ENCODE measurements around the gene KRTAP21-3. TPM values are rescaled to one million over a fixed set of nuclear protein-coding genes. Genes with fewer than 3 reads are reported as not detected.

Gene KRTAP21-3
- total RNA-seq, 1 experiment from 2014 or later, result not detected

DNA sequence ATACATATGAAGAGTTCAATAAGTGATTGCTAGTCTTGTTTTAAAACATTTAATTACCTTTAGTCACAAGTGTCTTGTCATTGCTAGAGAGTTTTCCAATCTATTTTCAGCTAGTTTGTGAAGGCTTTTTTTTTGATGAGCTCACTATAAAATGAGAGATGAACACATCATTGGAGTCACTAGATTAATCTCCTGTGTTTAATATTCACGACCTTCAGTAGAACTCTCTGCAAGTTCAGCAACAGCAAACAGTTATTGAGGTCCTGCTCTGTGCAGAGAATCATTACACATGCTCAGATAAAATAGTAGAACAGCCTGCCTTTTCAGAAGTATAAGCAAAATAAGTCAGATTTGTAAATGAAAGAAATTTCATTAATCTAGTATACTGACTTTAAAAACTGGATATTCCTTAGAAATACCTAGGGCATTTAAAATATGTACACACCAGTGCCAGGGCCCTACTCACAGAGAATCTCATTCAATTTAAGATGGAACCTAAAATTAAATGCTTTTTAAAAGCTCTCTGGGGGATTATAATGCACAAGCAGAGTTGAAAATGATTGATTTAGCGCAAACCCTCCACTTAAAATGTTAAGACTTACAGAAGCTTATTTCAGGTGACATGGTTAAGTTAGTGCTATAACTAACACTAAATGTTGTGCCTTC lies 45.5 kb downstream of the KRTAP21-3 start:
- H3K4me3 ChIP-seq (ENCODE audit: low read depth in 2 of 2, low read length in 2 of 2), result no peak overlapping the region
- TF ChIP-seq TCF7L2 (IDR thresholded peaks at IDR 0.05; ENCODE audit: low read depth, low read length), result no peak
- TF ChIP-seq POLR2AphosphoS5 (IDR thresholded peaks at IDR 0.05; ENCODE audit: low read depth, low read length), result no peak
- TF ChIP-seq, protein P1, sequence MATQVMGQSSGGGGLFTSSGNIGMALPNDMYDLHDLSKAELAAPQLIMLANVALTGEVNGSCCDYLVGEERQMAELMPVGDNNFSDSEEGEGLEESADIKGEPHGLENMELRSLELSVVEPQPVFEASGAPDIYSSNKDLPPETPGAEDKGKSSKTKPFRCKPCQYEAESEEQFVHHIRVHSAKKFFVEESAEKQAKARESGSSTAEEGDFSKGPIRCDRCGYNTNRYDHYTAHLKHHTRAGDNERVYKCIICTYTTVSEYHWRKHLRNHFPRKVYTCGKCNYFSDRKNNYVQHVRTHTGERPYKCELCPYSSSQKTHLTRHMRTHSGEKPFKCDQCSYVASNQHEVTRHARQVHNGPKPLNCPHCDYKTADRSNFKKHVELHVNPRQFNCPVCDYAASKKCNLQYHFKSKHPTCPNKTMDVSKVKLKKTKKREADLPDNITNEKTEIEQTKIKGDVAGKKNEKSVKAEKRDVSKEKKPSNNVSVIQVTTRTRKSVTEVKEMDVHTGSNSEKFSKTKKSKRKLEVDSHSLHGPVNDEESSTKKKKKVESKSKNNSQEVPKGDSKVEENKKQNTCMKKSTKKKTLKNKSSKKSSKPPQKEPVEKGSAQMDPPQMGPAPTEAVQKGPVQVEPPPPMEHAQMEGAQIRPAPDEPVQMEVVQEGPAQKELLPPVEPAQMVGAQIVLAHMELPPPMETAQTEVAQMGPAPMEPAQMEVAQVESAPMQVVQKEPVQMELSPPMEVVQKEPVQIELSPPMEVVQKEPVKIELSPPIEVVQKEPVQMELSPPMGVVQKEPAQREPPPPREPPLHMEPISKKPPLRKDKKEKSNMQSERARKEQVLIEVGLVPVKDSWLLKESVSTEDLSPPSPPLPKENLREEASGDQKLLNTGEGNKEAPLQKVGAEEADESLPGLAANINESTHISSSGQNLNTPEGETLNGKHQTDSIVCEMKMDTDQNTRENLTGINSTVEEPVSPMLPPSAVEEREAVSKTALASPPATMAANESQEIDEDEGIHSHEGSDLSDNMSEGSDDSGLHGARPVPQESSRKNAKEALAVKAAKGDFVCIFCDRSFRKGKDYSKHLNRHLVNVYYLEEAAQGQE (IDR thresholded peaks at IDR 0.05; ENCODE audit: insufficient read depth in 1 of 2, low read depth in 2 of 2, low read length in 1 of 2), result no peak
- no TSS peak for BruUV-seq (replicated peaks)
- H3K9me3 ChIP-seq (ENCODE audit: control insufficient read depth, insufficient read depth, low read depth, low read length), result no peaks in the 10 kb centered on the region
- intact Hi-C loops (cut with micrococcal nuclease; ENCODE audit: unreplicated experiment), result no loop called here
- in situ Hi-C loops (cut with HindIII; ENCODE audit: low pct_unique_long_range_greater_than_20kb, low sequenced_read_pairs), result no loop called here
- no peak overlapping the region for H3K27ac ChIP-seq (ENCODE audit: low read length)
- no peaks in the 10 kb centered on the region for H3K4me1 ChIP-seq (ENCODE audit: control insufficient read depth, insufficient read depth, low read length)
- no peak for DNase-seq (ENCODE audit: low read depth, low spot score)
- H3K36me3 ChIP-seq (ENCODE audit: control insufficient read depth, insufficient read depth, low read length), result no peaks in the 10 kb centered on the region
- CTCF ChIA-PET, result no interaction called here
- POLR2A ChIA-PET, result no interaction called here
- H3K27me3 ChIP-seq (ENCODE audit: control insufficient read depth, insufficient read depth, low read length), result no peaks in the 10 kb centered on the region
- no peak for ATAC-seq

DNA sequence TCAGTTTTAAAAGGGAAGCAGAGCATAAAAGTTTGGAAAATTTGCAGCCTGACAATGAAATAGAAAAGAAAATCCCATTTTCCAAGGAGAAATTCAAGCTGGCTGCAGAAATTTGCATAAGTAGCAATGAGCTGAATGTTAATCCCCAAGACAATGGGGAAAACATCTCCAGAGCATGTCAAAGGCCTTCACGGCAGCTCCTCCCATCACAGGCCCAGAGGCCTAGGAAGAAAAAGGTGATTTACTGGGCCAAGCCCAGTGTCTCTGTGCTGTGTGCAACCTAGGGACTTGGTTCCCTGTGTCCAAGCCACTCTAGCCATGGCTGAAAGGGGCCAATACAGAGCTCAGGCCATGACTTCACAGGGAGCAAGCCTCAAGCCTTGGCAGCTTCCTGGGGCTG lies 49.8 kb downstream of the KRTAP21-3 start:
- H3K27ac ChIP-seq (ENCODE audit: low read length), result no peak overlapping the region
- H3K4me3 ChIP-seq (ENCODE audit: low read depth in 2 of 2, low read length in 2 of 2), result no peak overlapping the region
- POLR2A ChIA-PET, result no interaction called here
- H3K27me3 ChIP-seq (ENCODE audit: control insufficient read depth, insufficient read depth, low read length), result no peaks in the 10 kb centered on the region
- intact Hi-C loops (cut with micrococcal nuclease; ENCODE audit: unreplicated experiment) (no loop called here), in situ Hi-C loops (cut with HindIII; ENCODE audit: low pct_unique_long_range_greater_than_20kb, low sequenced_read_pairs) (no loop called here)
- no peaks in the 10 kb centered on the region for H3K9me3 ChIP-seq (ENCODE audit: control insufficient read depth, insufficient read depth, low read depth, low read length)
- CTCF ChIA-PET, result no interaction called here
- BruUV-seq (replicated peaks), result no TSS peak
- ATAC-seq, result no peak
- DNase-seq (ENCODE audit: low read depth, low spot score), result no peak
- H3K36me3 ChIP-seq (ENCODE audit: control insufficient read depth, insufficient read depth, low read length), result no peaks in the 10 kb centered on the region
- H3K4me1 ChIP-seq (ENCODE audit: control insufficient read depth, insufficient read depth, low read length), result no peaks in the 10 kb centered on the region
- TF ChIP-seq, protein P2, sequence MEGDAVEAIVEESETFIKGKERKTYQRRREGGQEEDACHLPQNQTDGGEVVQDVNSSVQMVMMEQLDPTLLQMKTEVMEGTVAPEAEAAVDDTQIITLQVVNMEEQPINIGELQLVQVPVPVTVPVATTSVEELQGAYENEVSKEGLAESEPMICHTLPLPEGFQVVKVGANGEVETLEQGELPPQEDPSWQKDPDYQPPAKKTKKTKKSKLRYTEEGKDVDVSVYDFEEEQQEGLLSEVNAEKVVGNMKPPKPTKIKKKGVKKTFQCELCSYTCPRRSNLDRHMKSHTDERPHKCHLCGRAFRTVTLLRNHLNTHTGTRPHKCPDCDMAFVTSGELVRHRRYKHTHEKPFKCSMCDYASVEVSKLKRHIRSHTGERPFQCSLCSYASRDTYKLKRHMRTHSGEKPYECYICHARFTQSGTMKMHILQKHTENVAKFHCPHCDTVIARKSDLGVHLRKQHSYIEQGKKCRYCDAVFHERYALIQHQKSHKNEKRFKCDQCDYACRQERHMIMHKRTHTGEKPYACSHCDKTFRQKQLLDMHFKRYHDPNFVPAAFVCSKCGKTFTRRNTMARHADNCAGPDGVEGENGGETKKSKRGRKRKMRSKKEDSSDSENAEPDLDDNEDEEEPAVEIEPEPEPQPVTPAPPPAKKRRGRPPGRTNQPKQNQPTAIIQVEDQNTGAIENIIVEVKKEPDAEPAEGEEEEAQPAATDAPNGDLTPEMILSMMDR (IDR thresholded peaks at IDR 0.05), result no peak
- TF ChIP-seq POLR2AphosphoS5 (IDR thresholded peaks at IDR 0.05; ENCODE audit: low read depth, low read length) (no peak), TCF7L2 (IDR thresholded peaks at IDR 0.05; ENCODE audit: low read depth, low read length) (no peak)

Other genes starting within 250 kb of the KRTAP21-3 start
- not detected for gene KRTAP19-1, start 238.4 kb downstream of the KRTAP21-3 start, total RNA-seq (2021; ENCODE audit: unreplicated experiment)
- not detected for gene KRTAP19-2, start 231.3 kb downstream of the KRTAP21-3 start, total RNA-seq (2021; ENCODE audit: unreplicated experiment)
- not detected for gene KRTAP19-3, start 226.8 kb downstream of the KRTAP21-3 start, total RNA-seq (2021; ENCODE audit: unreplicated experiment)
- not detected for gene KRTAP19-4, start 221.6 kb downstream of the KRTAP21-3 start, total RNA-seq (2021; ENCODE audit: unreplicated experiment)
- gene KRTAP19-5, start 216.6 kb downstream of the KRTAP21-3 start, total RNA-seq (2021; ENCODE audit: unreplicated experiment), result not detected
- not detected for gene KRTAP19-6, start 176.9 kb downstream of the KRTAP21-3 start, total RNA-seq (2021; ENCODE audit: unreplicated experiment)
- gene KRTAP19-7, start 157.5 kb downstream of the KRTAP21-3 start, total RNA-seq (2021; ENCODE audit: unreplicated experiment), result not detected
- not detected for gene KRTAP22-2, start 128.4 kb downstream of the KRTAP21-3 start, total RNA-seq (2021; ENCODE audit: unreplicated experiment)
- not detected for gene KRTAP6-3, start 126.3 kb downstream of the KRTAP21-3 start, total RNA-seq (2021; ENCODE audit: unreplicated experiment)
- gene KRTAP6-2, start 119.9 kb downstream of the KRTAP21-3 start, total RNA-seq (2021; ENCODE audit: unreplicated experiment), result not detected
- gene KRTAP22-1, start 117.7 kb downstream of the KRTAP21-3 start, total RNA-seq (2021; ENCODE audit: unreplicated experiment), result not detected
- gene KRTAP6-1, start 104.8 kb downstream of the KRTAP21-3 start, total RNA-seq (2021; ENCODE audit: unreplicated experiment), result not detected
- not detected for gene KRTAP20-1, start 102.4 kb downstream of the KRTAP21-3 start, total RNA-seq (2021; ENCODE audit: unreplicated experiment)
- gene KRTAP20-4, start 98.2 kb downstream of the KRTAP21-3 start, total RNA-seq (2021; ENCODE audit: unreplicated experiment), result not detected
- gene KRTAP20-2, start 83.6 kb downstream of the KRTAP21-3 start, total RNA-seq (2021; ENCODE audit: unreplicated experiment), result not detected
- gene KRTAP20-3, start 75.9 kb downstream of the KRTAP21-3 start, total RNA-seq (2021; ENCODE audit: unreplicated experiment), result not detected
- not detected for gene KRTAP21-2, start 28.5 kb upstream of the KRTAP21-3 start, total RNA-seq (2021; ENCODE audit: unreplicated experiment)
- not detected for gene KRTAP21-1, start 36.7 kb upstream of the KRTAP21-3 start, total RNA-seq (2021; ENCODE audit: unreplicated experiment)
- not detected for gene KRTAP8-1, start 94.5 kb upstream of the KRTAP21-3 start, total RNA-seq (2021; ENCODE audit: unreplicated experiment)
- not detected for gene KRTAP7-1, start 111.0 kb upstream of the KRTAP21-3 start, total RNA-seq (2021; ENCODE audit: unreplicated experiment)
- gene KRTAP11-1, start 162.8 kb upstream of the KRTAP21-3 start, total RNA-seq (2021; ENCODE audit: unreplicated experiment), result not detected

All from Panc1 (cell line).